Hepatocyte (in vitro differentiated cells): Measurements from ENCODE around the gene SLC16A1. TPM values are rescaled to one million over a fixed set of nuclear protein-coding genes. Genes with fewer than 3 reads are reported as not detected.

Experiments used
- DNase-seq: peaks from one replicate; pipeline ENCODE4 v3.0.0-alpha.2; 2016; ENCODE audit warnings: low spot score
- H2AFZ ChIP-seq: fragments of 200-600 bp; sonication (generic); 2 replicates; pipeline ENCODE4 v1.6.0; 2016; ENCODE audit warnings: antibody characterized with exemption, mild to moderate bottlenecking
- H3K27ac ChIP-seq: fragments of 200-600 bp; sonication (generic); 2 replicates; pipeline ENCODE4 v1.5.1; 2016; ENCODE audit warnings: mild to moderate bottlenecking
- H3K27me3 ChIP-seq: fragments of 200-600 bp; sonication (generic); 2 replicates; pipeline ENCODE4 v1.6.1; 2016
- H3K36me3 ChIP-seq: fragments of 200-600 bp; sonication (generic); replicated peaks from 2 replicates; pipeline ENCODE4 v1.5.1; 2016; ENCODE audit warnings: low read depth; ENCODE audit not compliant: insufficient read depth
- H3K4me1 ChIP-seq: fragments of 200-600 bp; sonication (generic); 2 replicates; pipeline ENCODE4 v1.5.1; 2016; ENCODE audit warnings: mild to moderate bottlenecking, moderate library complexity; ENCODE audit not compliant: insufficient read depth
- H3K4me2 ChIP-seq: fragments of 200-600 bp; sonication (generic); 2 replicates; pipeline ENCODE4 v1.6.0; 2016
- H3K4me3 ChIP-seq: fragments of 200-600 bp; sonication (generic); 2 replicates; pipeline ENCODE4 v1.5.1; 2016; ENCODE audit warnings: mild to moderate bottlenecking
- H3K79me2 ChIP-seq: fragments of 200-600 bp; sonication (generic); 2 replicates; pipeline ENCODE4 v1.6.0; 2017; ENCODE audit warnings: mild to moderate bottlenecking
- H3K9me2 ChIP-seq: fragments of 200-600 bp; sonication (generic); replicated peaks from 2 replicates; pipeline ENCODE4 v1.6.0; 2017; ENCODE audit warnings: mild to moderate bottlenecking; ENCODE audit not compliant: insufficient read depth
- H3K9me3 ChIP-seq: fragments of 200-600 bp; sonication (generic); 2 replicates; pipeline ENCODE4 v1.5.1; 2016; ENCODE audit warnings: low read depth, mild to moderate bottlenecking
- H4K20me1 ChIP-seq: fragments of 200-600 bp; sonication (generic); 2 replicates; pipeline ENCODE4 v1.6.0; 2016; ENCODE audit warnings: mild to moderate bottlenecking; ENCODE audit not compliant: insufficient read depth, poor library complexity, severe bottlenecking
- CTCF ChIP-seq: fragments of 200-600 bp; sonication (generic); IDR thresholded peaks from 2 replicates; pipeline ENCODE4 v1.5.1; 2016; ENCODE audit warnings: antibody characterized with exemption, mild to moderate bottlenecking; ENCODE audit not compliant: poor library complexity
- EZH2 ChIP-seq: fragments of 200-600 bp; sonication (generic); IDR thresholded peaks from 2 replicates; pipeline ENCODE4 v1.6.1; 2016; ENCODE audit warnings: antibody characterized with exemption, mild to moderate bottlenecking, borderline replicate concordance
- EZH2phosphoT487 ChIP-seq: fragments of 200-600 bp; sonication (generic); IDR thresholded peaks from one replicate; pipeline ENCODE4 v1.6.1; 2018; ENCODE audit warnings: antibody characterized with exemption, mild to moderate bottlenecking, low read depth, moderate library complexity; ENCODE audit not compliant: unreplicated experiment, severe bottlenecking
- WGBS: methylation state at CpG from one replicate; pipeline ENCODE4 v1.1.6; 2016; ENCODE audit warnings: low lambda C conversion rate; ENCODE audit errors: missing lambda C conversion rate; 5-methylcytosine and 5-hydroxymethylcytosine counted together
- polyA plus RNA-seq: library from polyadenylated mRNA; unstranded; fragments of >200 nt; fragmentation: Nextera tagmentation; extraction: Ambion mirVana; gene quantifications from 2 replicates; pipeline ENCODE4 v1.2.1, GENCODE V29; 2016
- total RNA-seq: library from RNA; depleted of rRNA; stranded (reverse); fragments of >200 nt; gene quantifications from 2 replicates; pipeline ENCODE4 v1.2.3, GENCODE V29; 2014

SLC16A1 gene
- total and polyA plus RNA-seq, 2 experiments from 2014 or later: 43.7 to 55.1 TPM

GRCh38 chr1:112872551-112872962 is 83.4 kb downstream of the SLC16A1 start:
- Histone ChIP-seq H3K9me3 (no peaks in the 10 kb centered on the region), H3K4me1 (peaks cover 13% of the 10 kb centered on the region), H3K27ac (peak overlapping the region; percentile 58), H3K4me2 (peak overlapping the region; percentile 6), H3K79me2 (no peaks in the 10 kb centered on the region), H3K9me2 (no peaks in the 10 kb centered on the region), H2AFZ (peak overlapping the region; percentile 42), H3K4me3 (no peak overlapping the region), H4K20me1 (no peaks in the 10 kb centered on the region), H3K36me3 (no peaks in the 10 kb centered on the region), H3K27me3 (no peaks in the 10 kb centered on the region)
- TF ChIP-seq EZH2: no peak
- no peak for TF ChIP-seq CTCF
- TF ChIP-seq EZH2phosphoT487: no peak
- DNase-seq: peak; percentile 31
- 28% methylated on average over 1 of the region's 1 CpG for WGBS

DNA sequence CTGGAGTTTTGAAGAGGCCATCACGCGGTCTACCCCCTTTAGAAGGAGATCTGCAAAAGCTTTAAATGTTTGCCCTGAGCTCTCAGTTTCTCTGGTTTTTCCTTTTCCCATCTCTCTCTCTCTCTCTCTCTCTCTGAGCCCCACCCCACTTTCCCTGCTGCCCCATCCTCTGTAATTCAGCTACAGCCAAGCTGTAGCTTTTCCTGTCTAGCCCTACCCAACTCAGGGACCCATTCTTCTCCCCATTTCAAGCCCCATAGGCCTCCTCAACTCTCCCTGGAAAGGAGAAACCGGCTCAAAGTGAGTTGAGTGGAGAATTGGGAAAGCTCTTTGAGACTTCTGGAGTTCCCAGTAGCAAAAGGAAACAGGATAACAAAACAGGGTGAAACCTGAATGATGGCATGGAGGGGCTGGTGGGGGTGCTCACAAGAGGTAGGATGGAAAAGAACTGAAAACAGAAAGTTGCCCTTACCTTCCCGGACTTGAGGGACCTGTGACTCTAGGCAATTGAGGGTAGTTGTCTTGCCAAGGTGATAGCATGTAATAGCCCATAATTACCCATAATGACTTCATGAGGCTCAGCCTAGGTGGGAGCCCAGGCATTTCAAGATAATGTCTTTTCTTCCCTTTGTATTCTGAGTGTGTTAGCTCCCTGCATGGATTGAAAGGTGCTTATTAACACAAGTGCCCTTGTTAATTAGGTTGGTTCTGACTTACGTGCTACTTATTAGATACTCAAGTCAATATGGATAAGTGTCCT is 84.9 kb downstream of the SLC16A1 start:
- Histone ChIP-seq H3K27ac (peak overlapping the region; percentile 61), H3K4me2 (no peak overlapping the region), H3K9me2 (no peaks in the 10 kb centered on the region)

GRCh38 chr1:112869895-112870294 is 86.1 kb downstream of the SLC16A1 start:
- peak overlapping the region; percentile 85 for H3K27ac ChIP-seq
- no peak for DNase-seq
- WGBS: 99% methylated on average over 4 of the region's 4 CpGs
- no peaks in the 10 kb centered on the region for H3K79me2 ChIP-seq
- H3K9me2 ChIP-seq: no peaks in the 10 kb centered on the region
- no peaks in the 10 kb centered on the region for H3K36me3 ChIP-seq
- H3K4me1 ChIP-seq: peaks cover 20% of the 10 kb centered on the region
- H3K4me2 ChIP-seq: no peak overlapping the region
- TF ChIP-seq EZH2phosphoT487 (no peak), EZH2 (no peak), CTCF (no peak)
- H2AFZ ChIP-seq: no peak overlapping the region
- H3K4me3 ChIP-seq: no peak overlapping the region
- no peaks in the 10 kb centered on the region for H3K27me3 ChIP-seq
- no peaks in the 10 kb centered on the region for H3K9me3 ChIP-seq
- no peaks in the 10 kb centered on the region for H4K20me1 ChIP-seq

More for the DNA sequence above, 84.9 kb downstream of the SLC16A1 start:
- H4K20me1 ChIP-seq: no peaks in the 10 kb centered on the region
- no peak for DNase-seq
- H3K36me3 ChIP-seq: no peaks in the 10 kb centered on the region
- WGBS: 83% methylated on average over 5 of the region's 5 CpGs
- no peak overlapping the region for H3K4me3 ChIP-seq
- TF ChIP-seq EZH2phosphoT487: no peak
- no peak for TF ChIP-seq CTCF
- no peak for TF ChIP-seq EZH2
- no peaks in the 10 kb centered on the region for H3K27me3 ChIP-seq
- H3K79me2 ChIP-seq: no peaks in the 10 kb centered on the region
- no peaks in the 10 kb centered on the region for H3K9me3 ChIP-seq
- H3K4me1 ChIP-seq: peaks cover 20% of the 10 kb centered on the region
- no peak overlapping the region for H2AFZ ChIP-seq
